ENCODE data around the gene TMEM212.

DNA sequence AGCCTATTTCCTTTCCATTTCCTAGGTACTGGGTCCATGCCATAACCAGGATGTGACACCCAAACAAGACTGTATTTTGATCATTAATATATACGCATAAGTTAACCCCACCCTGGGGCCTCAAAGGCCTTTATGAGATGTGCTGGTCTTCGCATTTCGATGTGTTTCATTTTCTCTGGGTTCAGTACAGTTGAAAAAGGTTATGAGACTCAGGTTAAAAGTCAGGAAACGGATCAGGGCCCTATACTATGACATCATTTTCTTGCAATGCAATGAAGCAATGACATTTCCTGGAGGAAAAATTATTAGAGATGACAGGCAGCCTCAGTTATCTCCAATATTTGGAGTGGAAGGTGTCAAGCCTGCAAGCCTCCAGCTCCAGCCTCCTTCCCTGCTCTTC, 31.7 kb downstream of the TMEM212 start:
- TF ChIP-seq, protein P1, sequence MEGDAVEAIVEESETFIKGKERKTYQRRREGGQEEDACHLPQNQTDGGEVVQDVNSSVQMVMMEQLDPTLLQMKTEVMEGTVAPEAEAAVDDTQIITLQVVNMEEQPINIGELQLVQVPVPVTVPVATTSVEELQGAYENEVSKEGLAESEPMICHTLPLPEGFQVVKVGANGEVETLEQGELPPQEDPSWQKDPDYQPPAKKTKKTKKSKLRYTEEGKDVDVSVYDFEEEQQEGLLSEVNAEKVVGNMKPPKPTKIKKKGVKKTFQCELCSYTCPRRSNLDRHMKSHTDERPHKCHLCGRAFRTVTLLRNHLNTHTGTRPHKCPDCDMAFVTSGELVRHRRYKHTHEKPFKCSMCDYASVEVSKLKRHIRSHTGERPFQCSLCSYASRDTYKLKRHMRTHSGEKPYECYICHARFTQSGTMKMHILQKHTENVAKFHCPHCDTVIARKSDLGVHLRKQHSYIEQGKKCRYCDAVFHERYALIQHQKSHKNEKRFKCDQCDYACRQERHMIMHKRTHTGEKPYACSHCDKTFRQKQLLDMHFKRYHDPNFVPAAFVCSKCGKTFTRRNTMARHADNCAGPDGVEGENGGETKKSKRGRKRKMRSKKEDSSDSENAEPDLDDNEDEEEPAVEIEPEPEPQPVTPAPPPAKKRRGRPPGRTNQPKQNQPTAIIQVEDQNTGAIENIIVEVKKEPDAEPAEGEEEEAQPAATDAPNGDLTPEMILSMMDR (IDR thresholded peaks at IDR 0.05; ENCODE audit: borderline replicate concordance, extremely low read depth, low read length, poor library complexity, severe bottlenecking) = no peak
- no peak for TF ChIP-seq EZH2 (IDR thresholded peaks at IDR 0.05; ENCODE audit: borderline replicate concordance, low read depth, low read length, severe bottlenecking)
